Measurements from ENCODE around the gene ACTRT2.

The ACTRT2 gene

DNA sequence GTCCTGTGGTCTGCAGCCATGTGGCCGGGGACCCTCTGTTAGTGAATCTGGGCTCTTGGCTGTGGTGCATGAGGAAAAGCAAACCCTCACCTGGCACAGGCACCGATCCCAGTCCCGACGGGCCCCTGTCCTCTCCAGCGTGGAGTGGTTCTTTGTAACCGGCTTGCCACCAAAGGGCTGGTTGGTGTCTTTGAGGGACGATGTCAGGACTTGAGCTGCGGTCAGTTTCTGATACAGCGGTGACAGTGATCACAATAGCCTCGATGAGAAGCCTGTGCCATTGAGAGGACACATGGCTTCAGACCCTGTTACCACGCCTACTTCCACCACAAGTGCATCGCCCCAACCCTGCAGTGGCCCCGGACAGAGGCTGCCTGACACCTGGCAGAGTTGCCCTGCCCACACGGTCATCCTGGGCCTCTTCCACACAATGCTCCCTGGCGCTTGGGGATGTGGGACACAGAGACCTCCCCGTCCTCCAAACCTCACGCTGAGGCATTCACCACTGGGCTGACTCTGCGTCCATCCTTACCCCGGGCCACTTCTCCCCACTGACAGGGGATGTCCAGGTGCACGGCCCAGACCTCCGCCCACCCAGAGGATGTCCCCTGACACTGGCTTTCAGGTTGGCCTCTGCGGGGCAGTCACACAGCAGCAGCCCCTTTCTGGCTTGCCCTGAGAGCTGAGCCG, 18.8 kb upstream of the ACTRT2 start:
- no peak for DNase-seq (ENCODE audit: low read depth, low spot score)

DNA sequence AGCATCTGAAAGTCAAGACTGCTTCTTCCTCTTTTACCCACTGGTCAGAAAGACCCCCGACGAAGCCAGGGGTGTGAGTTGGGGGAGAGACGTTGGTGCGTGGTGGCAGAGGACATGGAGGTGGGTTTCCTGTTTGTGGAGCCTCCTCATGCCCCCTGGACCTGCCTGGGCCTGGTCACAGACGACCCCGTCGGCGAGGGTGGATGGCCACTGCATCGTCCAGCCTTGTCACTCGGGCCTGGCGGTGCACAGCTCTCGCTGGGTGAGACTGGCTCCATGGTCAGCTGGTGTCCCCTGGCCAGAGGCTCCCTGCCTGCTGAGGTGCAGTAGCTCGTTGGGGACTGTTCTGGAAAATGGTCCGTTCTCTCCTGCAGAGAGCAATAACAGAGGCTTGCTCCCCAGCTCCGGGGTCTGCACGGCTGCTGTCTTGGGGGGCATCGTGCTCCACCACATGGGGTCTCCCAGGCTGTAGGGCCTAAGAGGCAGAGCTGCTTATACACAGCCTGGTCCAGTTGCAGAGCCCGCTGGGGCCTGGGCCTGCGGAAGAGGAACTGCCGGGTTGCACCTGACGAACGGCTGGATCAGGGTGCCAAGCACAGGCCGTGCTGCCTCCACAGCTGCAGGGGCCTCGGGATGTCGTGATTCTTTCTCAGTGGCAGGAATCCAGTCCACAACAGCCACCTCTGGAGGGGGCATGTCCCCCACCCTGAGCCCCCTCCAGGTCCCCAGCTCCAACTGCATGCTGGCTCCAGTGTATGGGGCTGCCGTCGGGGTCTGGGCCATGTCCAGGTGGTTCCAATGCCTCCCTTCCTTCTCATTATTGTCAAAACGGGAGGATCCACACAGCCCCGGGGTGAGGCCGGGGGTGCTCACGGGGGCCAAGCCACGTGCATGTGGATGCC, 18.0 kb upstream of the ACTRT2 start:
- no peak for DNase-seq (ENCODE audit: low read depth, low spot score)

DNA sequence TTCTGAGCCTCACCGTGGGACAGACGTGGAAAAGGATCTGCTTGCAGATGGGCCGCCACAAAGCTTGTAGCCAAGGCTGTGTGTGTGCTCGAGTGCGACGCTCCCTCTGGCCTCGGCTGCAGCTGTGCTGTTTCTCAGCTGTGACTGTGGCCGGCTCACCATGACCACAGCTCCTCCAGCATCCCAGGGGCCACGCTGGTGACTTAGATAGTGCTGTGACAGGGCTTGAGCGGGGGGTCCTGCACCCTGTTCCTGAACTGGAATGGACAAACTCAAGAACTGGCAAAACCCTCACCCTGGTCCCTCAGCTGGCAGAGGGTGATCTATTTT, 17.4 kb upstream of the ACTRT2 start:
- no peak for DNase-seq (ENCODE audit: low read depth, low spot score)

DNA sequence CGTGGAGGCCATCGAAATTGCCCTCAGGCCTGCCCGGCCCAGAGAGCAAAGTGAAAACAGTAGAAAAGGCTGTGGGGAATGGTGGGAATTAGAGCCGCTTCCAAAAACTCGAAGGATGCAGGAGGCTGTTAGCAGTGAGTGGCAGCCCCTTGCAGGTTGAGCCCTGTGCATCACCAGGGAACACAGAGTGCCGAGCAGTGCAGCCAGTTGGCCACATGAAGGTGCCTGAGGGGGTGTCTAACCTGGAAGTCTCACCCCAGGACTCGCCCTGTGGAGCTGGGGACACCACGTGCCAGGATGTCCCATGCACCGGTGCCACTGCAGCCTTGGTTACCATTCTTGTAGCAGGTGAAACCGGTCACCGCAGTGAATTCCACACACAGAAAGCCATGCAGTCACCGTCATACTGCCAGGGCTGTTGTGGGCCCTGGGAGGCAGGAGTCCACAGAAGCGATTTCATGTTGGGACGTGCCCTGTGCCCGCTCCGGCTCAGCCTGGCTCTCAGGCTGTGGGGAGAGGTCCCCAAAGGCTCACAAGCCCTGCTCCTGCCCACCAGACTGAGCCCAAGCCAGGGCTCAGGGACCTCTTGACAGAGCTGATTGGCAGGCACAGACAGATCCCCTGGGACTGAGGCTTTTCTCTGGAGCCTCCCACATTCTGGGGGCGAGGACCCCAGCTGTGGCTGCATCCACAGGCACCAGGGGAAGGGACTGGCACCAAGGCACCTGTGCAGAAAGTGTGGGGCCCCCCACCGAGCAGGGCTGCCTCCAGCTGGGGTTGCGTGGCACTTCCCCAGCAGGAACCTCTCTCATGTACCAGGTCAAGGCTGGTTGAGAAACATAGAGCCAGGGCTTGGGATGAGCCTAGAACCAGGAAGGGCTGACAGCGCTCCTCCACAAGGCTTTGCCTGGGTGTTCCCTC, 16.7 kb upstream of the ACTRT2 start:
- DNase-seq (ENCODE audit: low read depth, low spot score) = no peak

DNA sequence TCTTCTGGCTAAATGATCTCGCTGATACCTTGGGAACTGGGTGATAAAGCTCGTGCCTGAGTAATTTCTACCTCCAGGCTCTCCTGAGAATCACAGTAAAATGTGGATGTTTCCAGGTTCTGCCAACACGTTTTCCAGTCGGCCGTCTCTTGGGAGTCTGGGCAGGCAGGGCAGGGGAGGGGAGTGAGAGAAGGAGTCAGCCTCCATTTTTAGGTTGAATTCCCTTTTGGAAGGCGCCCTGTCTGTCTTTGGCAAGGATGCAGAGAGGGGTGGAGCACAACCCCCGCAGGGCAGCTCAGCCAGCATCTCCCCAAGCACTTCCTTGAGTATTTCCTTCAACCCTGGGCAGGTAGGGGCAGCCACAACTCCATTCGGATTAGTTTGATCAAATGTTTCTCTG, 15.5 kb upstream of the ACTRT2 start:
- no peak for DNase-seq (ENCODE audit: low read depth, low spot score)

DNA sequence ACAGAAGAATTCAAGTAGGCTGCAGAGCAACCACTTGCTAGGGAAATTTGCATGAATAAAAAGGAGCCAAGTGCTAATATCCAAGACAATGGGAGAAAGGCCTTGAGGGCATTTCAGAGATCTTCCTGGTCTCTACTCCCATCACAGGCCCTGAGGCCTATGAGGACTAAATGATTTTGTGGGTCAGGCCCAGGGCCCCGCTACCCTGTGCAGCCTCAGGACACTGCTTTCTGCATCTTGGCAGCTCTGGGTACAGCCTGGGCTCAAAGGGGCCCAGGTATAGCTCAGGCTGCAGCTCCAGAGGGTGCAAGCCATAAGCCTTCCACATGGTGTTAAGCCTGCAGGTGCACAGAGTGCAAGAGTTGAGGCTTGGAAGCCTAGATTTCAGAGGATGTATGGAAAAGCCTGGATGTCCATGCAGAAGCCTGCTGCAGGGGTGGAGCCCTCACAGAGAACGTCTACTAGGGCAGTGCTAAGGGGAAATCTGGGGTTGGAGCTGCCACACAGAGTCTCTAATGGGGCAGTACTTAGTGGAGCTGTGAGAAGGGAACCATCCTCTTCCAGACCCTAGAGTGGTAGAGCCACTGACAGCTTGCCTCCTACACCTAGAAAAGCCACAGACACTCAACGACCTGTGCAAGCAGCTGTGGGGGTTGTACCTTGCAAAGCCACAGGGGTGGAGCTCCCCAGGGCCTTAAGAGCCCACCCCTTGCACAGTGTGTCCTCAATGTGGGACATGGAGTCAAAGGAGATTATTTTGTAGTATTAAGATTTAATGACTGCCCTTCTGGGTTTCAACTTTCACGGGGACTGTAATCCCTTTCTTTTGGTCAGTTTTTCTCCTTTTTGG, 13.7 kb upstream of the ACTRT2 start:
- DNase-seq (ENCODE audit: low read depth, low spot score) = no peak

DNA sequence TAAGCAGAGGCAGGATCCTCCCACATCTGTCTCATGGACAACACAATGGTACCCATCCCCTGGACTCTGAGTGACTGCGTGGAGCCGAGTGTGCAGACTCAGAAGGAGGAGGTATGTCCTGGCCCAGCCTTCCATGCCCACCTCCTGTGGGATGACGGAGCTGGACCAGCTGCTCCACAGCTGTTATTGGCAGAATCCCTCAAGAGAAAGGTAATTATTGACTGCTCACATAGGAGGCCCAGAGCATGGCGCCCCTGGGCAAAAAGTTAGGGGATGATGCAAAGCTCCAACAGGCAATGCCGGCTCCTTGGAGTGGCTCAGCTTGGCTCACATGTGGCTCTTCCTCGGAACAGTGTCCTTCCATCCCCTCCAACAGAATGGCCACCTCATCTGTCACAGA, 12.2 kb upstream of the ACTRT2 start:
- no peak for DNase-seq (ENCODE audit: low read depth, low spot score)

DNA sequence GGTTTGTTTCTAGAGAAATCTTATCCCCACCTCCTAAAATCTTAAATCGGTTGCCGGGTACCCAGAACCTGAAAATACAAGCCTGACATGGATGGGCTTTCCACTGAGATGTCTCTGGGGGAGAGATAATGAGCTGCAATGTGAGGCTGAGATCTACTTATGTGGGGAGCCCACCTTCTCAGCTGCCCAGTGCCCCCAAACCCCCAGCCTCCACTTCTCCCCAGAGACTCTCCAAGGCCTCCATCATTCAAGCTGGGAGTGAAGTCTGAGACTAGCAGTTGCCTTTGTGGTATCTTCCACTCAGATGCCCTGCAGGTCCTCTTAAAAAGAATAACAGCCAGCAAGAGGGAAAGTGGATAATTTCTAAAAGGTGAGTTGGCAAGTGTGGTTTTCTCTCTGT, 11.7 kb upstream of the ACTRT2 start:
- no peak for DNase-seq (ENCODE audit: low read depth, low spot score)

DNA sequence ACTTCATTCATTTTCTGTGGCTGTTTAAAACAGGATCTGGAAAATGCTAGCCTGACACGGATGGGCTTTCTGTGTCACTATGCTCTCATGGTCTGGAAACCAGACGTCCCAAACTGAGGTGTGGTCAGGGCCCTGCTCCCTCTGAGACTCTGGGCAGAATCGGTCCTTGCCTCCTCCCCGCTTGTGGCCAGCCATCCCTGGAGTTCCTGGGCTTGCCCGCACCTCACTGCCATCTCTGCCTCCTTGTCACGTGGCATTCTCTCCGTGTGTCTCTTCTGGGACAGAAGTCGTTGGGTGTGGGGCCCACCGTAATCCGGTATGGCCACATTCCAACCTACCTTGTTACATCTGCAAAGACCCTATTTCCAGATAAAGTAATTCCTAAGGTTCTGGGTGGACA, 10.1 kb upstream of the ACTRT2 start:
- DNase-seq (ENCODE audit: low read depth, low spot score) = no peak

DNA sequence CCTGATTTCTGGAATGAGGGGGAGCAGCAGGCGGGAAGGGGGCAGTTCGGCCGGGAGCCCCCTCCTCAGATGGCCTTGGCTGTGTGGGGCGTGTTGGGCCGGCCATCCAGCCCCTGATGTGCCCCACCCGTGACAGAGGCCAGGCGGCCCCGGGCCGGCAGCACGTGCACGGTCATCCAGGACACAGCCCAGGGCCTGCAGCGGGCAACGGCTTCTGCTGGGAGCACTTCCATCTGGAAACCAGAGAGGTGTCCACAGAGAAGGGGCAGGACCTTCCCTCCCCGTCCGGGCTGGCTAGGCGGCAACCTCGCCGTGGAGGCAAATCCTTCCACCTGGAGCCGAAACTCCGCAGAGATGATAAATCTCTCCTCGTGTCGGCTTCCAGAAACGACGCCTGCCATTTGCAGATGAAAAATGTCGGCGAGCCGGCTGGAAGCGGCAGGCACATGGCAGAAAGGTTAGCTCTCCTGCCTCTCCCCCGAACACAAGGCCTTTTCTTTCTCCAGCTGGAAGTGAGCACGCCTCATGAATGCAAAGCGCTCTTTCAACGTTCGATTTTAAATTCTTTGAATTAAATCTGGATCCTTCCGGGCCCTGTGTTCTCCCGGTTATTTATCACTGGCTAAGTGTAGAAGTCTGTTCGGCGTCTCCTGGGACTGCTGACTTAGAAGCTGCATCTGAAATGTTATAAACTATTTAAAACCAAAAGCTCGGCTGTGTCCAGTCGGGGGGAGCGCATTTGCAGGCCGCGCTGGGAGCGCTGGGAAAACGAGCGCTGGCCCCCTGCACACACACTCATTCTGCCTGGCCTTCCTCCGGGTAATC, 9.4 kb upstream of the ACTRT2 start:
- no peak for DNase-seq (ENCODE audit: low read depth, low spot score)

DNA sequence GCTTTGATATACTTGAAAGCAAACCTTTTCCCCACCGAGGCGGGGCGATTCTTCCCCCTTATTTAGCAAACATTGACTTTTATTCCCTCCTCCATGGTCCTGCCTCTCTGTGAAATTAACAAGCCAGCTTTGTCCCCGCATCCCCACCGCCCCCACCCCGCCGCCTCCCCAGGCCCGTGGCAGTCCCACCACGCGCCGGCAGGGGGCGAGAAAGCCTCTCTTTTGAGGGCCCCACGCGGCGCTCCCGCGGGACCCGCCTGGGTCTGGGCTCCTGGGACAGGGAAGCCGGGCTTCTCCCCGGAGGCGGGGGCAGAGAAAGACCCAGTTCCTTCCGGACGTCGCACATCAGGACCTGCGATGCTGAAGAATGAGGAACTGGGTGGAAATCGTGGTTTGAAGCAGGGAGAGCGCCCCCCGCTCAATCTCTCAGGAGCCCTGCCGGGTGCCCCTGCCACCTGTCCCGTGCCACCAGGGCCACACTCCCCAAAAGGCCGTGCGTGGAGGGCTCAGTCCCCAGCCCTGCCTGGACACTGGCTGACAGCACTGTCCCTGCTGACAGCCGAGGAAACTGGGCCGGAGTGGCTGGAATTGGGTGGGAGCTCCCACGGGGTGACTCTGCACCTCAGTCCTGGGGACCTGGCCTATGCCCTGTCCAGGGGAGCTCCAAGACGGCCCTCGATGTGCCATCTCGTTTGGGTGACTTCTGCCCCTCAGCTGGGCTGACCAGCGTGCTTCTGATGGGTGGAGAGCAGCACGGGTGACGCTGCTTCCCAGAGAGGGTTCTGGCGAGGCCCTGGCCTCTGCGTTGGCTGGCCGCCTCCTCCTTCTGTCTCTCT, 8.6 kb upstream of the ACTRT2 start:
- DNase-seq (ENCODE audit: low read depth, low spot score) = no peak

DNA sequence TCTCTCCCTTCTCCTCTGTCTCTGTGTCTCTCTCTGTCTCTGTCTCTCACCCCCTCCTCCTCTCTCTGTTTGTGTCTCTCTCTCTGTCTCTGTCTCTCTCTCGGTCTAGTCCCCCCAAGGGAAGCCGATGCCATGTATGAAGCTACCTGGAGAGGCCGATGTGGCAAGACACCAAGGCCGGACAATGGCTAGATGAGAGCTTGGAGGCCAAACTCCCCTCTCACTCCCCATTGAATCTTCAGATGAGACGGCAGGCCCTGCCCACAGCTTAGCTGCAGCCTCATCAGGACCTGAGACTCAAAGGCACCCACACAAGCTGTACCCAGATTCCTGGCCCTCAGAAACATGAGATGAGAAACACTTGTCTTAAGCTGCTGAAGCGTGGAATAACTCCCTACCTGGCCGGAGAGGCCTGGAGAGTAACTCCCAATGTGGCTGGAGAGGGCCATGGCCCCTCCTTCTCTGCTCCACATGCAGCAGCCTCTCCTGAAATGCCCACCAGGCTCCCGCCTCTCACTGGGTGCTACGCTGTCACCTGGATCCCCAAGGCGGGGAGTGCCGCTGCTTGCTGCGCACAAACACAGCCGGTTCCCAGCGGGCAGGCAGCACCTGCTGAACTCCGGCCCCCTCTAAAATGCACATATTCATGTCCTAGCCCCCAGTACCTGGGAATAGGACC, 7.8 kb upstream of the ACTRT2 start:
- DNase-seq (ENCODE audit: low read depth, low spot score) = no peak

DNA sequence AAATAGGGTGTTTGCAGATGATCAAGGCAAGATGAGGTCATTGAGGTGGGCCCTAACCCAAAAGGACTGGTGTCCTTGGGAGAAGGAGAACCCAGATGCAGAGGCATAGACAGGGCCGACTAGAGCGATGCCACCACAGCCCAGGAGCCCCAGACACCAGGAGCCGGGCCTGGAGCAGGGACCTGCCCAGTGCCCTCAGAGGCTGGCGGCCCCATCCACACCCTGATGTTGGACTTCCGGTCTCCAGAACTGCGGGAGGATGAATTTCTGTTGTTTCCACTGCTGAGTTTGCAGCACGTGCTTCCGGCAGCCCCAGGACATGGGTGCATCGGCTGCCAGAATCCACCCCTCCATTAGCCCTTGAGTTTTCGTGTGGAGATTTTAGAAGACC, 7.2 kb upstream of the ACTRT2 start:
- DNase-seq (ENCODE audit: low read depth, low spot score) = no peak

DNA sequence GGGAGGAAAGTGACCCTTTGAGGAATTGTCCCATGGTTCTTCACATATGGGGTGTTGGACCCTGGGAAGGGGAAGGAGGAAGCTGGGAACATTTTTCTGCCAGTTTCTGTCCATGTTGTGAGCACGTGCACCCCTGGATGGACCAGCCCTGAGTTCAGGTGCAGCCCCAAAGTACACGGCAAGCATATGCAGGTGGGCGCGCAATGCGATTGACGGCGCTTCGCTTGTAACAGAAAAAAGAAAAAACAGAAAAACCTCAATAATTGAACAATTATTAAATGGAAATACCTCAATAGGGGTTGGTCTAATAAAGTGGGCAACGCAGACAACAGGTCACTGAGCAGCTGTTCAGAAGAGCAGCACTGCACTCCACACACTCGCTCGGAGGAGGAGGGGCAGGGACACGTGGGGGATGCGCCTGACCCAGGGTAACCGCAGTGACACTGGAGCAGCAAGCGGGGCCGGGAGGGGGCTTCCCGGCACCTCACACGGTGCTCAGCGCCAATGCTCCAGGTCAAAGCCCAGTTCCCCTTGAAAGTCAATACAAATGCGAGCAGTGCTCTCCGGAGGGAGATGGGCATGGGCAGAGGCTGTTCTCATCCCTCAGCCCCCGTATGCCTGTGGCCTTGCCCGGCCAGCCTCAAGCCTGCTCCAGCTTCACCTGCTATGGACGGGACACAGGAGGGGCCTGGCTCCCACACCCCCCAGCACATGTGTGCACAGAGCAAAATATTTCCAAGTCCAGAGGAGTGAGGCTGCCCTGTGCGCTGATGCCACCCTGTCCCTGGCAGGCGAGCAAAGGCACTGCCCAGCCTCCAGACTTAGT, 6.6 kb upstream of the ACTRT2 start:
- DNase-seq (ENCODE audit: low read depth, low spot score) = no peak

DNA sequence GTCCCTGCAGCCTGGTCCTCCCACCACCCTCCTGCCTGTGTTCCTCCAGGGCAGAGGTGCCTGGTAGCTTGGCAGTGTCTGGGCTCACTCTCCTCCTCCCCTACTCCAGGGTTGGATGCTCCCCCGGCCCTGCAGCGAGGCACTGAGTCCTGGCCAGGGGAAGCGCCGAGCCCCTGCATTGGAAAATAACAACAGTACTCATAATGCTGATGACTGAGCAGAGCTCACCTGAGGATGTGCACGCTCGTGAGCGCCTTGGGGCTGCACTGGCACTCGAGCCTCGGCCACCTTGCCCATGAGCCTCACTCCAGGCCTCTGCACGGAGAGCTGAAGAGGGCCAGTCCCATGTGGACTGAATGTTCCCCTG, 6.0 kb upstream of the ACTRT2 start:
- no peak for DNase-seq (ENCODE audit: low read depth, low spot score)

DNA sequence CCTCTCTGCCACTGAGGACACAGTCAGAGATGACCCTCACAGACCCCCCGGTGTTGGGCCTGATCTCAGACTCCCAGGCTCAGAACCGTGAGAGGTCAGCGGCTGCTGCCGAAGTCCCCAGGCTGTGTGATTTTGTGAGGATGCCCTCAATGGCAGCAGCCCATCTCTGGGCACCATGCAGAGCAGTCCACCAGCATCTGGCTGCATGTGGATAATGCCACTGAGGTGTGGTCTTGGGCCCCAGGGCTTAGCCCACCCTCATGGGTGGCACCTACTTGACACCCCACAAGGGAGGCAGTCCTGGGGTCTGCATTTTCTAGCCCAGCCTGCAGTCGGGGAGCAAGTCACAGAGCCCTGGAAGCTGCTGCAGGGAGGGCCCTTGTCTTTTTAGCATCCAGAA, 5.5 kb upstream of the ACTRT2 start:
- no peak for DNase-seq (ENCODE audit: low read depth, low spot score)

DNA sequence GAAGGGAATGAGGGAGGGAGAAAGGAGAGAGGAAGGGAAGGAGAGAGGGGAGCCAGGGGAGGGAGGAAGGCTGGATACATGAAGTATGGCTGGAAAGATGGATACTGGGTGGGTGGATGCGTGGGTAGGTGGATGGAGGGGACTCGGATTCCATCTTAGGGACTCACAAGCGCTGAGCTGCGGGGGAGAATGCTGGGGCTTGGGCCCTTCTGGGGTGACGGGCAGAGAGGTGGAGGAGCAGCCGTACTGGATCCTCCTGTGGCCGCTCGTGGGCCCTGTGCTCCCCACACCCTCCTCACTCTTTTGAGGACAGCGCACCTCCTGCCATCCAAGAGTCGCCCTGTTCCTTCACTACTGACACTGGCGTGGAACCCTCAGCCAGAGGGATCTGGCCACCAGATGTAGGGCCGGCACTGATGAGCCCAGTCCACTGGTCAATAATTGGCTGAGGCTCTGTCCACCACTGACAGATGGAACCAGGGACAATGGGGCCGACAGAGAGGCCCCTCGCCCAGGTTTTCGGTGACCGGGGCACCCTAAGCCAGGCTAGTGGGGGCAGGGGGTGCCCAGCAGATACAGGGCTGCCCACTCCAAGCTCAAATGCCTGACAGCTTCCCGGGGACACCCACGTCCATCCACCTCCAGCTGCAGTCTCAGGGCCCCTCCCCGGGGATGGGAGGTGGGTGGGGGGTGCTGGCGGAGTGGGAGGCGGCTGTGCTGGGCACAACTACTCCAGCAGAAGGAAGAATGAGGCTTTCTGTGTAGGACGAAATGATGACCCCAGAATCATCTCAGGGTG, 4.4 kb upstream of the ACTRT2 start:
- DNase-seq (ENCODE audit: low read depth, low spot score) = no peak
